ENCODE data around the gene RIPOR2.

DNA sequence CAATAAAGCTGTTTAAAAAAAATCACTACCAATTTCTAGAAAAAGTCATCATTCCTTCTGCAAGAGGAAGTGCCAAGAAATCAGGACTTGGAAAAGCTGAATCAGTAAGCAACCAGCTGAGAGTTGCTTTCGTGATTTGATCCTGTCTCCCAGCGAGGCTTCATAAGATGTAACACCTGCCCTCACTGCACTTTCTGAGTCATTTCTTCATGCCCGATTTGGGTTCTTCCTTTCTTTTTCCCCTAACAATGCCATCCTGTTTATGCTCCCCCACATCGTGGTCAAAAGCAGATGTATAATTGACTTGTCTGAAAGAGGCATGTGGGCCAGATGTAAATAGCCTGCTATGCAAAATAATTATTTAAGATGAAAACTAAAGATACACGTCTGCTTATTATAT lies 52.1 kb downstream of the RIPOR2 start:
- TF ChIP-seq, protein P1, sequence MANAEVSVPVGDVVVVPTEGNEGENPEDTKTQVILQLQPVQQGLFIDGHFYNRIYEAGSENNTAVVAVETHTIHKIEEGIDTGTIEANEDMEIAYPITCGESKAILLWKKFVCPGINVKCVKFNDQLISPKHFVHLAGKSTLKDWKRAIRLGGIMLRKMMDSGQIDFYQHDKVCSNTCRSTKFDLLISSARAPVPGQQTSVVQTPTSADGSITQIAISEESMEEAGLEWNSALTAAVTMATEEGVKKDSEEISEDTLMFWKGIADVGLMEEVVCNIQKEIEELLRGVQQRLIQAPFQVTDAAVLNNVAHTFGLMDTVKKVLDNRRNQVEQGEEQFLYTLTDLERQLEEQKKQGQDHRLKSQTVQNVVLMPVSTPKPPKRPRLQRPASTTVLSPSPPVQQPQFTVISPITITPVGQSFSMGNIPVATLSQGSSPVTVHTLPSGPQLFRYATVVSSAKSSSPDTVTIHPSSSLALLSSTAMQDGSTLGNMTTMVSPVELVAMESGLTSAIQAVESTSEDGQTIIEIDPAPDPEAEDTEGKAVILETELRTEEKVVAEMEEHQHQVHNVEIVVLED (CRISPR knock-in tag; IDR thresholded peaks at IDR 0.05; ENCODE audit: borderline replicate concordance), result no peak
- TF ChIP-seq KAT7 (CRISPR knock-in tag; IDR thresholded peaks at IDR 0.05; ENCODE audit: borderline replicate concordance) (no peak), EZH2 (conservative IDR thresholded peaks at IDR 0.05; ENCODE audit: low read depth, low read length) (no peak), KLF12 (CRISPR knock-in tag; IDR thresholded peaks at IDR 0.05; ENCODE audit: borderline replicate concordance) (no peak), ZNF20 (CRISPR knock-in tag; IDR thresholded peaks at IDR 0.05) (no peak), SIX1 (CRISPR knock-in tag; IDR thresholded peaks at IDR 0.05; ENCODE audit: borderline replicate concordance) (no peak), MXI1 (IDR thresholded peaks at IDR 0.05; ENCODE audit: borderline replicate concordance, low read depth, low read length) (no peak), RNF2 (conservative IDR thresholded peaks at IDR 0.05; ENCODE audit: low read depth) (no peak), POLR2A (IDR thresholded peaks at IDR 0.05; ENCODE audit: insufficient read depth in 1 of 2, low read depth in 2 of 2, low read length in 2 of 2) (no peak), SMC3 (IDR thresholded peaks at IDR 0.05; ENCODE audit: low read length) (no peak)
- TF ChIP-seq, protein P2, sequence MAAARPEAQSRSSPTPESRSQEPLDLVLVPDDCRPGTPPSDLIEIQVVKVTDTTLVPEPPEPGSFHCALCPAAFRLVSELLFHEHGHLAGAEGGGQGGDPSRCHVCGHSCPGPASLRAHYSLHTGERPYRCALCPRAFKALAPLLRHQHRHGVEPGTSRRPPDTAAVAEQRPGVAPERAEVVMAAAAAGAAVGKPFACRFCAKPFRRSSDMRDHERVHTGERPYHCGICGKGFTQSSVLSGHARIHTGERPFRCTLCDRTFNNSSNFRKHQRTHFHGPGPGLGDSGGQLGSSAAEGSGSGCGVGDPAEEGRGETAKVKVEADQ (CRISPR knock-in tag; IDR thresholded peaks at IDR 0.05; ENCODE audit: borderline replicate concordance), result no peak
- TF ChIP-seq, protein P3, sequence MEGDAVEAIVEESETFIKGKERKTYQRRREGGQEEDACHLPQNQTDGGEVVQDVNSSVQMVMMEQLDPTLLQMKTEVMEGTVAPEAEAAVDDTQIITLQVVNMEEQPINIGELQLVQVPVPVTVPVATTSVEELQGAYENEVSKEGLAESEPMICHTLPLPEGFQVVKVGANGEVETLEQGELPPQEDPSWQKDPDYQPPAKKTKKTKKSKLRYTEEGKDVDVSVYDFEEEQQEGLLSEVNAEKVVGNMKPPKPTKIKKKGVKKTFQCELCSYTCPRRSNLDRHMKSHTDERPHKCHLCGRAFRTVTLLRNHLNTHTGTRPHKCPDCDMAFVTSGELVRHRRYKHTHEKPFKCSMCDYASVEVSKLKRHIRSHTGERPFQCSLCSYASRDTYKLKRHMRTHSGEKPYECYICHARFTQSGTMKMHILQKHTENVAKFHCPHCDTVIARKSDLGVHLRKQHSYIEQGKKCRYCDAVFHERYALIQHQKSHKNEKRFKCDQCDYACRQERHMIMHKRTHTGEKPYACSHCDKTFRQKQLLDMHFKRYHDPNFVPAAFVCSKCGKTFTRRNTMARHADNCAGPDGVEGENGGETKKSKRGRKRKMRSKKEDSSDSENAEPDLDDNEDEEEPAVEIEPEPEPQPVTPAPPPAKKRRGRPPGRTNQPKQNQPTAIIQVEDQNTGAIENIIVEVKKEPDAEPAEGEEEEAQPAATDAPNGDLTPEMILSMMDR (CRISPR knock-in tag; IDR thresholded peaks at IDR 0.05), result no peak
